GM18526 (cell line): ENCODE results near the gene UBE2G1.

Experiments used
- POLR2A ChIP-seq: IDR thresholded peaks from 3 replicates; pipeline ENCODE4 v1.6.1; 2011; ENCODE audit not compliant: insufficient read length; ENCODE audit errors: extremely low read depth

The UBE2G1 gene

GRCh38 chr17:4354206-4354605 lies 12.3 kb downstream of the UBE2G1 start:
- no peak for TF ChIP-seq POLR2A

- TF ChIP-seq POLR2A = no peak
These were observed 20.8 kb downstream of the UBE2G1 start for GRCh38 chr17:4345581-4346252.

GRCh38 chr17:4344926-4345325 lies 21.5 kb downstream of the UBE2G1 start:
- no peak for TF ChIP-seq POLR2A

- no peak for TF ChIP-seq POLR2A
These were observed 23.9 kb downstream of the UBE2G1 start for GRCh38 chr17:4342535-4342934.

GRCh38 chr17:4341616-4341977 lies 24.9 kb downstream of the UBE2G1 start:
- TF ChIP-seq POLR2A = no peak

GRCh38 chr17:4340914-4341615 lies 25.4 kb downstream of the UBE2G1 start:
- TF ChIP-seq POLR2A = no peak

GRCh38 chr17:4334776-4335584 lies 31.5 kb downstream of the UBE2G1 start:
- TF ChIP-seq POLR2A = no peak

GRCh38 chr17:4334332-4334731 lies 32.1 kb downstream of the UBE2G1 start:
- no peak for TF ChIP-seq POLR2A

GRCh38 chr17:4333041-4333440 lies 33.4 kb downstream of the UBE2G1 start:
- TF ChIP-seq POLR2A = no peak

- no peak for TF ChIP-seq POLR2A
These were observed 34.0 kb downstream of the UBE2G1 start for GRCh38 chr17:4332296-4332970.

GRCh38 chr17:4331614-4332013 lies 34.9 kb downstream of the UBE2G1 start:
- no peak for TF ChIP-seq POLR2A

GRCh38 chr17:4329838-4330237 lies 36.6 kb downstream of the UBE2G1 start:
- TF ChIP-seq POLR2A = no peak

- no peak for TF ChIP-seq POLR2A
These were observed 38.9 kb downstream of the UBE2G1 start for GRCh38 chr17:4327606-4328005.

- no peak for TF ChIP-seq POLR2A
These were observed 39.9 kb downstream of the UBE2G1 start for GRCh38 chr17:4326608-4327007.

- TF ChIP-seq POLR2A = no peak
These were observed 40.4 kb downstream of the UBE2G1 start for GRCh38 chr17:4326112-4326511.
